GM19351 (cell line): Measurements from ENCODE around the gene FIG4.
"Not testable (repeated sequence)": the region's sequence is repeated elsewhere in the genome, so short reads cannot be mapped to it uniquely, and the experiment has no call there.

Source experiments
- ATAC-seq: cut with Tn5 transposase; IDR thresholded peaks from one replicate; pipeline ENCODE4 v1.9.1; 2021; ENCODE audit warnings: mild to moderate bottlenecking, moderate library complexity; ENCODE audit not compliant: unreplicated experiment

FIG4 gene

DNA sequence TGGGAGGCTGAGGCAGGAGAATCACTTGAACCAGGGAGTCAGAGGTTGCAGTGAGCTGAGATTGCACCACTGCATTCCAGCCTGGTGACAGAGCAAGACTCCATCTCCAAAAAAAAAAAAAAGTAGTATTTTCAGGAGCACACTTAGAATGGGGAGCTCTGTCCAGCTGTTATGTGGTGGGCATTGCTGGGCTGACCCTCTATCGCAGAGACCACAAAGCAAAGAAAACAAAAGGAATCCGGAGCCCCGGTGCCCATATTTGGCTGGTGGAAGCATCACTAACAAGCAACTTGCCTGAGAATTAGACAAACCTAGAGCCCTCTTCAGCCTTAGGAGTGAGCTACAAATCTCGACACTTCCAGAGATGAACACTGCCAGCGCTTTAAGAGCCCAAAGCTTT lies 149.7 kb downstream of the FIG4 start:
- no peak for ATAC-seq

DNA sequence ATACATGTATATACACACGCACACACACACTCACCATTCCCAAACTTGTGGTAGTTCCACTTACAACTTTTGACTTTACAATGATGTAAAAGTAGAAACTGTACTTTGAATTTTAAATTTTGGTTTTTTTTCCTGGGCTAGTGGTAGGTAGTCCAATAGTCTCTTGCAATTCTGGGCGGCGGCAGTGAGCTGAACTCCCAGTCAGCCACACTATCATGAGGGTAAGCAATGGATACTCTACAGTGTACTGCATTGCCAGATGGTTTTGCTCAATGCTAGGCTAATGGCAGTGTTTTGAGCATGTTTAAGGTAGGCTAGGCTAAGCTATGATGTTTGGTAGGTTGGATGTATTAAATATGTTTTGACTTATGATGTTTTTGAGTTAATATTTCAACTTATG lies 150.8 kb downstream of the FIG4 start:
- ATAC-seq: no peak

DNA sequence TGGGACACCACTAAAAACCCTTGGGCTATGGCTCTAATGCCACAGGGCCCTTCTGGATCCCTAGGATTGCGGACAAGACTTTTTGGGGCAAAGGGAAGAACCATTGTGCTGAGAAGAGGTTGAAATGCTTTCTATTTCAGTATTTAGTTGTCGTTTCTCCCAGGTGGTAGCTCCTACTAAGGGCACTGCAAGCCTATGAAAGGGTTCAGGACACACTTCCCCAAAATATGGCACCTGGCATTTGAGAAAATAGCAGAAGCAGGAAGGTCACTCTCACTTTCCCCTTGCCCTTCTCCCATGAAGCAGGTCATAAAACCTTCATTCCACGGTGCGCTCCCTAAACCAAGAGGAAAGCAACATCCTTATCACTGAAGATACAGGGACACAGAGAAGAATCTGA lies 161.6 kb downstream of the FIG4 start:
- ATAC-seq: no peak

DNA sequence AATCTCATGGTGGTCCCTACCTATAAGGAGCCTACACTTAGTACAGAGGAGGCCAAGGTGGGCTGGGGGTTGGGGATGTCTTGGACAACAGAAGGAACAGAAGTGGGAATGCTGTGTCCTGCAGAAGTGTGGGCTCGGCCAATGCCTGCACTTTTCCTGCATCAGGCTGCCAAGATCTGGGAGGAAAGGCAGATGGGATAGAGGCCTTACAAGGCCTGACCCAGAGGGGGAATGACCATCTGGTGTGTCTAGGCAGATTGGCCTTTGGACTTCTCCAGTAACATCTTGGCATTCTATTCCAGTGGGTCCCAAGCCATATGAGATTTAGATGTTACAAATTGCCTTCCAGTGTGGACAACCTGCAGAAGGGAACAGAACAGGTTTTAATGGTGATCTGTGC lies 162.3 kb downstream of the FIG4 start:
- ATAC-seq: no peak

DNA sequence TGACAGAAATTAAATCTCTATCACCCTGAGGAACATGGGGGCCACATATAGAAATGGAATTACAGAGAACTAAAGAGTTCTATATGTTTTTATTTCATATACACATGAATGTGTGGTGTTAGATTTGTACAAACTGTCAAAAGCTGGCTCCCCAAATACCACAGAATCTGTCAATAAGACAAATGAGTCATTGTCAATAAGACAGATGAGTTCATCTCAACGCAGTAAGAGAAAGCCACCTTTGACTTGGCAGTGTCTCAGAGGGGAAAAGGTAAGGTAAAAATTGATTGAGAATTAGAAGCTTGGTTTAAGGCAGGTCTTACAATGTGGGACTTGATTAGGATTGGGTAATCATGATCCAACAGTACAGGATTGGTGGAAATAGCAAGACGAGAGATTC lies 162.9 kb downstream of the FIG4 start:
- ATAC-seq: no peak

DNA sequence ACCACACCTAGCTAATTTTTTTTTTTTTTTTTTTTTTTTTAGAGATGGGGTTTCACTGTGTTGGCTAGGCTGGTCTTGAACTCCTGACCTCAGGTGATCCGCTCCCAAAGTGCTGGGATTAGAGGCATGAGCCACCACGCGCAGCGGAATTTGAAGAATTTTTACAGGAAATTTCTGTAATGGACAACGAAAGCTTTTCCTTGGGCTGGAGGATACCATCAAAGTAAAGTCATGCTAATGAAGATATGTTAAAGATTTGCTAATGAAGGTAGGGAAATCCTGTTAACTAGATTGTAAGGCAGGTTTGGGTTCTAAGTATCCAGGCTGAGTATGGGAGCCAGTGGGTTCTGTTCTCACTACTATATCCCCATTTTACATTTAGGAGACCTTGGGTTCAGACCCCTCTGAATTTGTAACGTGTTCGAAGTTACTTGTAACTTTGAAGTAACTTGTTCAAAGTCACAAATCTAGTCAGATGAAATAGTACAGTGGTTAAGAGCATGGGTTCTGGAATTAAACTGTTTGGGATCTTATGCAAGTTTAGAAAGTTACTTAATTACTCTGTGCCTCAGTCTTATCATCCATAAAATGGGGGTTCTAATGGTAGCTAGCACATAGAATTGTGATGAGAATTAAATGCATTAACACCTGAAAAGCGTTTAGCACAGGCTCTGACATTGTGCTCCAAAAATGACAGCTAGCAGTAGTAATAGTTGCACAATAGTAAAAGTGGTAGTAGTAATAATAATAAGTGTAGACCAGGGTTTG lies 163.6 kb downstream of the FIG4 start:
- no peak for ATAC-seq

DNA sequence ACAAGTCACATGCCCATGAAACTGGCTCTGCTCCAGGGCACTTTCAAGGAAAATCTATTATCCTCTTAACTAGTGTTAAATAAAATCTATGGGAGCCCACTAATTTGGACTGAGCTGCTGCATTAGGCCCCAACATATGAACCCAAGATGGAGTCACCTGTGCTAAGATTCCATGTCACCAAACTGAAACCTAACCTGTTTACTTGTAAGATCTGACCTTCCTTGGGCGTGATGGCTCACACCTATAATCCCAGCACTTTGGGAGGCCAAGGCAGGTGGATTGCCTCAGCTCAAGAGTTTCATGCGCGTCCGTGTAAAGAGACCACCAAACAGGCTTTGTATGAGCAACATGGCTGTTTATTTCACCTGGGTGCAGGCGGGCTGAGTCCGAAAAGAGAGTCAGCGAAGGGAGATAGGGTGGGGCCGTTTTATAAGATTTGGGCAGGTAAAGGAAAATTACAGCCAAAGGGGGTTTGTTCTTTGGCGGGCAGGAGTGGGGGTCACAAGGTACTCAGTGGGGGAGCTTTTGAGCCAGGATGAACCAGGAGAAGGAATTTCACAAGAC lies 164.5 kb downstream of the FIG4 start:
- not testable (repeated sequence) for ATAC-seq

DNA sequence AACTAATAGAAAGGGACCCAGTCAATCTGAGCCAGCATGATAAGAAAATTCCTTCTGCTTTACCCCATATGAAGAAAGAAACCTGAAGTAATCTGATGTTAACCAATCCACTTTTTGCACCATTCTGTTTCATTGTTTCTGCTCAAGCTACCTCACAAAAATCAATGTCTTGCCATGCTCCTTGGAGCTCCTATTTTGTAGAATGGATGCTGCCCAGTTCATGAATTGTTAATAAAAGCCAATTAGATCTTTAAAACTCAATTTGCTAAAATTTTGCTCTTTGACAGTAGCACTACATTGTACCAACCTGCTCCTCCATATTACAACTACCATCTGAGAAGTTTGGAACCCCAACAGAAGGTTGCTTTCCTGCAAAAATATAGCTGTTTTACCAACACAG lies 170.8 kb downstream of the FIG4 start:
- ATAC-seq: no peak

DNA sequence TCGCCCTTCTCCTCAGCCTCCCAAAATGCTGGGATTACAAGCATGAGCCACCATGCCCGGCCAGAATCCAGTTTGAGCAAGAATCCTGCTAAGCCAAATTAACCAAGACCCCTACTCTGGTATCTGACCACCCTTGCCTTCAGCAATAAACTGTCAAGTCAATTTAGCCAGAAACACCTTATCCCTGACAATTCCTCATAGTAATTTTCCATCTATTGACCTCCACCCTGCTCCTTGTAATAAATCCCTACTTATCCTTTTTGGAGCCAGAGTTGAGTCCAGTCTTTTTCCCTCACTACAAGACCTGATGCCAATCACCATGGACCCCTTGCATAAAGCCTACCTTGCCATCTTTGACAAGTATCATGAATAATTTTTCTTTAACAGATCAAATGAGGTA lies 173.0 kb downstream of the FIG4 start:
- ATAC-seq: no peak

DNA sequence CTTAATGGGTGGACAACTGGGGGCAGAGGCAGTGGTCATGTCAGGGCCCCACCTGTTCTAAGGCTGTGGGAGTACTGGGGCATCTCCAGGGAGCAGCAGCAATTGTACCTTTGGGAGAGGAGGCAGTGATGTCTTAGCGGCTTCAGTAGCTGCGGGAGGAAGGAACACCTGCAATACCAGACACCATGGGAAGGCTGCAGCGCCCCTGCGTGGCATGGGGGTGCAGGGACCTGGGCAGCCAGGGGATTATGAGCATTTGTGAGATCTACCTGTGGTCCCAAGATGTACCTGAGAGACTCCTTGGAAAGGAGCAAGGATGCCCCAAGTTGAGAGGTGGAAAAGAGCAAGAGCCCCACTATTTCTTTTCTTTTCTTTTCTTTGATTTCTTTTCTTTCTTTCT lies 174.9 kb downstream of the FIG4 start:
- no peak for ATAC-seq

DNA sequence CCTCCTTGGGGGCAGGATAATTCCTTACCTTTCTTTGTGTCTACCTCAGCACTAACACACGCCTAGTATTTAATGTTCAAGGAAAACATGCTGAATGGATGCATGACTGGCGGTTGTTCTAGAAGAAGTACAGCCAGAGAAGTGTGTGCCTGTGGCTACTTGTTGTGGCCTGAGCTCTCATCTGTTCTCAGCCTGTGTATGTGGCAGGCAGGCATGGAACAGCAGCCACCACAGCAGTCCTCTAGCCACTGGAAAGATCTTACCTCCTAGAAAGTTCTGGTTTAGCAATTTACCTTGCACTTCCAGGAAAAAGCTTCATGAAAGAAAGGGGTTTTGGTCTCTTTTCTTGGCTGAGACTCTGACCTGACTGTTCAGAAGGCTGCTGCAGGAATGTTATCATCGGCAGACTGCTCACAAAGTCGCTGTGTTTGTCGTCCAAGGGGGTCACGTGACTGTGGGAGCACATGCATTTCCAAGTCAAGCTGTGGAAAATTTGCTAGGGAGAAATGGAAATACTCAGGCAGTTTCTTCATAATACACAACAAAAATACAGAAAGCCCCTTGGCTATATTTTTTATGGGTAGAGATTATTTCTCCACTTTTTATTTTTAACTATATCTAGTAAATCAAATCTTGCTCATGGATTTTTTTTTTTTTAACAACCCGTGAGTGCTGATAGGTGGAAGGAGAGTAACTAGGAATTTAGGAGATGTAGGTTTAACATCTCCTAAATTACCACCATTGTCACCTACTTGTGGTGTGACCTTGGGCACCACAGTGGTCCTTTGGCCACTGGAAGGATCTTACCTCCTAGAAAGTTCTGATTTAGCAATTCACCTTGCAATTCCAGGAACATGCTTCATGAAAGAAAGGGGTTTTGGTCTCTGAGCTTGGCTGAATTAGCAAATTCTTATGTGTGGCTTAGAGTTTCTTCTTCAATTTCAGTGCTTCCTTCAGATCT lies 176.2 kb downstream of the FIG4 start:
- ATAC-seq: no peak

DNA sequence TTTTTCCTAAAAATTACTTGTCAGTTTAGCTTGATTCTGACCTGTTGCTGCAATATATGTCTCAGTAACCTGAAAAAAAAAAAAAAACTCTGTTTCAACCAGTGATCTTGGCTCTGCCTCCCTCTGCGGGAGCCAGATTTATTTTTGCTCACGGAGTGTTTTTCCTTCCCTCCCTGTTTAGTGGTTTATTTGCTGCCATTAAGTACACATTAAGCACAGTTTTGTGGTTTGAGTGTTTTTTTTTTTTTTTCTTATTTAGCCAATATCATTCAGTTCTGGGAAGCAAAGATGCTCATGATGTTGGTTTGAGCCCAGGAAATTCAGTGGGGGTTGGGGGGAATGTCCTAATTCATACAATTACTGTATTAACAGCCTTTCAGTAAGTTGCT lies 176.9 kb downstream of the FIG4 start:
- no peak for ATAC-seq

DNA sequence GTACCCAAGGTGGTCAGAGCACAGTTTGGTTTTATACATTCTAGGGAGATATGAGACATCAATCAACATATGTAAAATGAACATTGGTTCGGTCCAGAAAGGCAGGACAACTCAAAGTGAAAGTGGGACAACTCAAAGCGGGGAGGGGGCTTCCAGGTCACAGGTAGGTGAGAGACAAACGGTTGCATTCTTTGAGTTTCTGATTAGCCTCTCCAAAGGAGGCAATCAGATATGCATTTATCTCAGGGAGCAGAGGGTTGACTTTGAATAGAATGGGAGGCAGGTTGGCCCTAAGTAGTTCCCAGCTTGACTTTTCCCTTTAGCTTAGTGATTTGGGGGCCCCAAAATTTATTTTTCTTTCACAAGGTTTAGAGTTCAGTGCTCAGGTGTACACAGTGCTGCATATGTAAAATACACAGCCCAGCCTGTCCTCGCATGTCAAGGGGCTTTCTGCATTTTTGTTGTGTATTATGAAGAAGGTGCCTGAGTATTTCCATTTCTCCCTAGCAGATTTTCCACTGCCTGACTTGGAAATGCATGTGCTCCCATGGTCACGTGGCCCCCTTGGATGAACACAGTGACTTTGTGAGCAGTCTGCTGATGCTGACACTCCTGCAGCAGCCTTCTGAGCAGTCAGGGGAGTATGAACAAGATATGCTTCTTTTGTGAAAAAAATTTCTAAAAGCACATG lies 178.4 kb downstream of the FIG4 start:
- not testable (repeated sequence) for ATAC-seq

DNA sequence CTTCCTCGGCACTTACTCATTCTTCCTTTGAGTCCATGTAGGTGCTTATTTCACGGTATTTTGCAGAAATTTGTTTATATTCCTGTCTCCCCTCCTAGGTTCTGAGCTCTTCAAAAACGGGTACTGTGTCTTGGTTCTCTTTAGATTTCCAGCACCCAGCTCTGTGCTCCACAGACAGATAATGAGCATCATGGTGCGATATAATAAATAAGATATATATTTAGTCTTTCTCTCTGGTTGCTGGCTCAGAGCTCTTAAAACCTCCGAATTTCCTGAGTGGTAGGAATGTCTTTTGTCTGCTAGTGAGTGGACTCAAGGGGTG lies 179.0 kb downstream of the FIG4 start:
- ATAC-seq: no peak

DNA sequence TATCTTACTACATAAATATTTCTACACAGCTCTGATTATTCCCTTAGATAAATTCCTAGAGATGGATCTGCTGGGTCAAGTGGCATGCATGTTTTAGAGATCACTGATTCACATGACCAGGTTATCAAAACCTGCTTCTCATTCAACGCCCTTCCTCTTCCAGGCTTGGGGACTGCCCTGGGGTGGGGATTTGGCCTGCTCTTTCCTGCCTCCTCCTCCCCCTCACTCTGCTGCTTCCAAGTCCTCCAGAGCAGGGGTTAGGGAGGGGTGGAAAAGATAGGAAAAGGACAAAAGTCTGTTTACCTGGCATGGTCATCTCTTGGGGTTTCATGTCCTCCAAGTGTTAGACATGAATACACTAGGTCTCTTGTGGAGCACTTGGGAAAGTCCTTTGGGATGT lies 181.5 kb downstream of the FIG4 start:
- ATAC-seq: no peak

DNA sequence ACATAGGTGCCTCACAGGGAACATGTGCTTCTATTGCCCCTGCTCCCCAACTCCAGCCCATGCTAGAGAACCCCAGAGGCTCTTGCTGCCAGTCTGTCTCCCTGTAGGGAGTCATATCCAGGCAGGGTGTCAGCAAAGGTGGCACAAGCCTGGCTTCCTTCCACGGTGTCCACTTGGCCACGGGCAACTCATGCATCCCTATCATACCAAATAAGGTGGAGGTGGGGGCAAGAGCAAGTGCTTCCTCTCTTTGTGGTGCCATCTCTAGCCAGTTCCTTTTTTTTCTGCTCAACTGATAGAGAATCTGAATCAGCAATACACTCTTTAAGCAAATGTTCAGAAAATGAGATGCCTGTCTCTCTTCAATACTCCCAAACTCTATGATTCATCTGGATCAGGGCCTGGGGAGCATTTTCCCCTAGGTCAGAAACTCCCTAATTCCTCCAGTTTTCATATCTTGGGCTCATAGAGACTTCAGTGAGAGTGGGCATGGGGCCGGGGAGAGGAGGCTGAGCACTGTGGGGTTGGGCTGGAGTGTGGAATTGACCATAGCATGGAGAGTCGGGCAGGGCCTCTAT lies 182.0 kb downstream of the FIG4 start:
- no peak for ATAC-seq

DNA sequence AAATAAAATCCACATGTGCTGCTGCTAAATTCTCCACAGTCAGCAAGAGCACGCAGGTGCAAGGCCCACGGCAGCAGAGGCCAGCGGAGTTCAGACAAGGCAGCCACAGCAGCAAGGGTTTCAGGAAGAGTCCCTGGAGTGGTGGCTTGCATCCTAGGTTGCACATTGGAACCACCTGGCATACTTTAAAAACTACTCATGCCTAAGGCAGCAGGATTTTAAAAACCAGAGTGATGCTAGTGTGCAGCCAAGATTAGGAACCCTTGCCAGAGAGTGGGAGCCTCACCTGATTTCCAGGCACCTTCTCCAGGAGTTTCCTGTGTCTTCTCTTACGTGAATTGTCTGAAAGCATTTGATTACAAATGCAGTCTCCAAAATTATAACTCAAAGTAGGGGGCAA lies 183.0 kb downstream of the FIG4 start:
- ATAC-seq: no peak

DNA sequence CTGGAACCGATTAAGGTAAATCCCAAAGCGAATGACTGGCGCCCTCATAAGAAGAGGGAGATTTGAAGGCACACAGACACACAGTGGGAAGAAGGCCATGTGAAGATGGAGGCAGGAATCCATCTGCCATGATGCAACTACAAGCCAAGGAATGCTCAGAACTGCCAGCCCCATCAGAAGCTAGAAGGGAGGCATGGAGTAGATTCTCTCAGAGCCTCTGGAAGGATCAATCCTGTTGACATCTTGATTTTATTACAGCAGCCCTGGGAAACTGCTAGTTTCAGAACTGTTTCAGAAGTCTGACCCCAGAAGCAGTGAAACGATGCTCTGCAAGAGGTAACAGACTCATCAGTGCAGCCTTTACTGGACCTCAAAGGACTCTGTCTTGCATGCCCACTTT lies 183.5 kb downstream of the FIG4 start:
- no peak for ATAC-seq
